ENCODE data around the gene OVOL2.

OVOL2 gene

GRCh38 chr20:18055261-18055660 is 2.5 kb downstream of the OVOL2 start:
- no peak overlapping the region for H3K4me3 ChIP-seq (ENCODE audit: low read length)
- H3K4me2 ChIP-seq (ENCODE audit: low read length), result no peak overlapping the region
- no peaks in the 10 kb centered on the region for H3K9me3 ChIP-seq (replicated peaks; ENCODE audit: low read length)
- no peaks in the 10 kb centered on the region for H3K4me1 ChIP-seq (ENCODE audit: control insufficient read depth, insufficient read depth, low read length)
- peaks cover 87% of the 10 kb centered on the region for H3K27me3 ChIP-seq (ENCODE audit: control insufficient read depth, insufficient read depth, low read length)
- no peak overlapping the region for H3K9ac ChIP-seq (ENCODE audit: low read depth, low read length)
- H3K36me3 ChIP-seq (ENCODE audit: insufficient read depth, low read length), result no peaks in the 10 kb centered on the region

GRCh38 chr20:18052856-18053255 is 4.9 kb downstream of the OVOL2 start:
- H3K4me1 ChIP-seq (ENCODE audit: control insufficient read depth, insufficient read depth, low read length), result no peaks in the 10 kb centered on the region
- no peaks in the 10 kb centered on the region for H3K9me3 ChIP-seq (replicated peaks; ENCODE audit: low read length)
- no peaks in the 10 kb centered on the region for H3K36me3 ChIP-seq (ENCODE audit: insufficient read depth, low read length)
- no peak overlapping the region for H3K9ac ChIP-seq (ENCODE audit: low read depth, low read length)
- H3K4me2 ChIP-seq (ENCODE audit: low read length), result no peak overlapping the region
- H3K4me3 ChIP-seq (ENCODE audit: low read length), result no peak overlapping the region
- peaks cover 69% of the 10 kb centered on the region for H3K27me3 ChIP-seq (ENCODE audit: control insufficient read depth, insufficient read depth, low read length)

- Histone ChIP-seq H3K4me2 (ENCODE audit: low read length) (no peak overlapping the region), H3K9ac (ENCODE audit: low read depth, low read length) (no peak overlapping the region), H3K9me3 (replicated peaks; ENCODE audit: low read length) (no peaks in the 10 kb centered on the region), H3K36me3 (ENCODE audit: insufficient read depth, low read length) (no peaks in the 10 kb centered on the region), H3K27me3 (ENCODE audit: control insufficient read depth, insufficient read depth, low read length) (peaks cover 49% of the 10 kb centered on the region), H3K4me3 (ENCODE audit: low read length) (no peak overlapping the region), H3K4me1 (ENCODE audit: control insufficient read depth, insufficient read depth, low read length) (no peaks in the 10 kb centered on the region)
Observed at GRCh38 chr20:18050628-18051027, 7.1 kb downstream of the OVOL2 start.

- H3K9me3 ChIP-seq (replicated peaks; ENCODE audit: low read length), result no peaks in the 10 kb centered on the region
- no peak overlapping the region for H3K4me3 ChIP-seq (ENCODE audit: low read length)
- no peak overlapping the region for H3K9ac ChIP-seq (ENCODE audit: low read depth, low read length)
- H3K4me2 ChIP-seq (ENCODE audit: low read length), result no peak overlapping the region
- H3K4me1 ChIP-seq (ENCODE audit: control insufficient read depth, insufficient read depth, low read length), result no peaks in the 10 kb centered on the region
- peaks cover 52% of the 10 kb centered on the region for H3K27me3 ChIP-seq (ENCODE audit: control insufficient read depth, insufficient read depth, low read length)
- no peaks in the 10 kb centered on the region for H3K36me3 ChIP-seq (ENCODE audit: insufficient read depth, low read length)
Observed at GRCh38 chr20:18048176-18048575, 9.5 kb downstream of the OVOL2 start.

- H3K4me2 ChIP-seq (ENCODE audit: low read length), result no peak overlapping the region
- no peaks in the 10 kb centered on the region for H3K4me1 ChIP-seq (ENCODE audit: control insufficient read depth, insufficient read depth, low read length)
- H3K36me3 ChIP-seq (ENCODE audit: insufficient read depth, low read length), result no peaks in the 10 kb centered on the region
- H3K4me3 ChIP-seq (ENCODE audit: low read length), result no peak overlapping the region
- peaks cover 46% of the 10 kb centered on the region for H3K27me3 ChIP-seq (ENCODE audit: control insufficient read depth, insufficient read depth, low read length)
- H3K9ac ChIP-seq (ENCODE audit: low read depth, low read length), result no peak overlapping the region
- H3K9me3 ChIP-seq (replicated peaks; ENCODE audit: low read length), result no peaks in the 10 kb centered on the region
Observed at GRCh38 chr20:18046535-18046934, 11.2 kb downstream of the OVOL2 start.

- Histone ChIP-seq H3K4me3 (ENCODE audit: low read length) (no peak overlapping the region), H3K27me3 (ENCODE audit: control insufficient read depth, insufficient read depth, low read length) (peaks cover 50% of the 10 kb centered on the region), H3K4me1 (ENCODE audit: control insufficient read depth, insufficient read depth, low read length) (no peaks in the 10 kb centered on the region), H3K36me3 (ENCODE audit: insufficient read depth, low read length) (no peaks in the 10 kb centered on the region), H3K9me3 (replicated peaks; ENCODE audit: low read length) (no peaks in the 10 kb centered on the region), H3K4me2 (ENCODE audit: low read length) (no peak overlapping the region), H3K9ac (ENCODE audit: low read depth, low read length) (no peak overlapping the region)
Observed at GRCh38 chr20:18042229-18042628, 15.5 kb downstream of the OVOL2 start.

- no peaks in the 10 kb centered on the region for H3K9me3 ChIP-seq (replicated peaks; ENCODE audit: low read length)
- H3K4me1 ChIP-seq (ENCODE audit: control insufficient read depth, insufficient read depth, low read length), result no peaks in the 10 kb centered on the region
- no peak overlapping the region for H3K4me2 ChIP-seq (ENCODE audit: low read length)
- H3K27me3 ChIP-seq (ENCODE audit: control insufficient read depth, insufficient read depth, low read length), result peaks cover 50% of the 10 kb centered on the region
- no peaks in the 10 kb centered on the region for H3K36me3 ChIP-seq (ENCODE audit: insufficient read depth, low read length)
- H3K9ac ChIP-seq (ENCODE audit: low read depth, low read length), result no peak overlapping the region
- no peak overlapping the region for H3K4me3 ChIP-seq (ENCODE audit: low read length)
Observed at GRCh38 chr20:18041462-18041861, 16.3 kb downstream of the OVOL2 start.

- Histone ChIP-seq H3K9me3 (replicated peaks; ENCODE audit: low read length) (no peaks in the 10 kb centered on the region), H3K4me1 (ENCODE audit: control insufficient read depth, insufficient read depth, low read length) (no peaks in the 10 kb centered on the region), H3K4me2 (ENCODE audit: low read length) (no peak overlapping the region), H3K4me3 (ENCODE audit: low read length) (no peak overlapping the region), H3K27me3 (ENCODE audit: control insufficient read depth, insufficient read depth, low read length) (peaks cover 46% of the 10 kb centered on the region), H3K36me3 (ENCODE audit: insufficient read depth, low read length) (no peaks in the 10 kb centered on the region), H3K9ac (ENCODE audit: low read depth, low read length) (no peak overlapping the region)
Observed at GRCh38 chr20:18039063-18039462, 18.7 kb downstream of the OVOL2 start.

GRCh38 chr20:18034039-18034438 is 23.7 kb downstream of the OVOL2 start:
- Histone ChIP-seq H3K9ac (ENCODE audit: low read depth, low read length) (no peak overlapping the region), H3K9me3 (replicated peaks; ENCODE audit: low read length) (no peaks in the 10 kb centered on the region), H3K36me3 (ENCODE audit: insufficient read depth, low read length) (no peaks in the 10 kb centered on the region), H3K4me2 (ENCODE audit: low read length) (no peak overlapping the region), H3K4me1 (ENCODE audit: control insufficient read depth, insufficient read depth, low read length) (no peaks in the 10 kb centered on the region), H3K4me3 (ENCODE audit: low read length) (no peak overlapping the region), H3K27me3 (ENCODE audit: control insufficient read depth, insufficient read depth, low read length) (peaks cover 33% of the 10 kb centered on the region)

- Histone ChIP-seq H3K4me2 (ENCODE audit: low read length) (no peak overlapping the region), H3K9ac (ENCODE audit: low read depth, low read length) (no peak overlapping the region), H3K27me3 (ENCODE audit: control insufficient read depth, insufficient read depth, low read length) (peaks cover 25% of the 10 kb centered on the region), H3K4me1 (ENCODE audit: control insufficient read depth, insufficient read depth, low read length) (no peaks in the 10 kb centered on the region), H3K4me3 (ENCODE audit: low read length) (no peak overlapping the region), H3K9me3 (replicated peaks; ENCODE audit: low read length) (no peaks in the 10 kb centered on the region), H3K36me3 (ENCODE audit: insufficient read depth, low read length) (no peaks in the 10 kb centered on the region)
Observed at GRCh38 chr20:18032977-18033892, 24.5 kb downstream of the OVOL2 start.

GRCh38 chr20:18031888-18032509 is 25.7 kb downstream of the OVOL2 start:
- Histone ChIP-seq H3K4me2 (ENCODE audit: low read length) (no peak overlapping the region), H3K27me3 (ENCODE audit: control insufficient read depth, insufficient read depth, low read length) (peaks cover 21% of the 10 kb centered on the region), H3K36me3 (ENCODE audit: insufficient read depth, low read length) (no peaks in the 10 kb centered on the region), H3K4me3 (ENCODE audit: low read length) (no peak overlapping the region), H3K9ac (ENCODE audit: low read depth, low read length) (no peak overlapping the region), H3K4me1 (ENCODE audit: control insufficient read depth, insufficient read depth, low read length) (no peaks in the 10 kb centered on the region), H3K9me3 (replicated peaks; ENCODE audit: low read length) (no peaks in the 10 kb centered on the region)

GRCh38 chr20:18031050-18031449 is 26.7 kb downstream of the OVOL2 start:
- H3K36me3 ChIP-seq (ENCODE audit: insufficient read depth, low read length), result no peaks in the 10 kb centered on the region
- no peak overlapping the region for H3K4me2 ChIP-seq (ENCODE audit: low read length)
- no peaks in the 10 kb centered on the region for H3K9me3 ChIP-seq (replicated peaks; ENCODE audit: low read length)
- no peaks in the 10 kb centered on the region for H3K4me1 ChIP-seq (ENCODE audit: control insufficient read depth, insufficient read depth, low read length)
- H3K9ac ChIP-seq (ENCODE audit: low read depth, low read length), result no peak overlapping the region
- H3K27me3 ChIP-seq (ENCODE audit: control insufficient read depth, insufficient read depth, low read length), result peaks cover 22% of the 10 kb centered on the region
- no peak overlapping the region for H3K4me3 ChIP-seq (ENCODE audit: low read length)

Data from skeletal muscle satellite cell (primary cell).